ENCODE data around the gene PLEK. TPM values are rescaled to one million over a fixed set of nuclear protein-coding genes. Genes with fewer than 3 reads are reported as not detected.

PLEK gene
- total RNA-seq, 1 donor from 2014 or later: not detected

DNA sequence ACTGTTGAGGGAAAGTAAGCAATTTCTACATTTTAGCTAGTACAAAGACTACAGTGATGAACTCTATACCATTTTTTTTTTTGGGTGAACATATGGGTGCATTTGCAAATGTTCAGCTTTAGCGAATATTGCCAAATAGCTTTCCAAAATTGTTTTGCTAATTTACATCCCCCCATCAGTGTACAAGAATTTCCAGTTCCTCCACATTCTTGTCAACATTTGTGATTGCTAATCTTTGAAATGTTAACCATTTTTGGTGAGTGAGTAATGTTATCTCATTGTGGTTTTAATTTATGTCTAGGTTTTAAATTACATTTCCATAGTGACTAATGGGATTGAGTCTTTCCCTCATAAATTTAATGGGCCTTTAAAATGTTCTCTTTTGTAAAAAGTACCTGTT is 28.9 kb upstream of the PLEK start:
- no peak for DNase-seq (ENCODE audit: low spot score in 2 of 2, unreplicated experiment in 2 of 2)
- Mint-ChIP-seq H3K36me3 (peaks cover 2% of the 10 kb centered on the region), H3K4me3 (no peak overlapping the region), H3K27me3 (ENCODE audit: low read depth) (peaks cover 6% of the 10 kb centered on the region), H3K27ac (no peak overlapping the region), H3K9me3 (peaks cover 28% of the 10 kb centered on the region), H3K4me1 (peaks cover 3% of the 10 kb centered on the region)
- TF ChIP-seq, protein P1, sequence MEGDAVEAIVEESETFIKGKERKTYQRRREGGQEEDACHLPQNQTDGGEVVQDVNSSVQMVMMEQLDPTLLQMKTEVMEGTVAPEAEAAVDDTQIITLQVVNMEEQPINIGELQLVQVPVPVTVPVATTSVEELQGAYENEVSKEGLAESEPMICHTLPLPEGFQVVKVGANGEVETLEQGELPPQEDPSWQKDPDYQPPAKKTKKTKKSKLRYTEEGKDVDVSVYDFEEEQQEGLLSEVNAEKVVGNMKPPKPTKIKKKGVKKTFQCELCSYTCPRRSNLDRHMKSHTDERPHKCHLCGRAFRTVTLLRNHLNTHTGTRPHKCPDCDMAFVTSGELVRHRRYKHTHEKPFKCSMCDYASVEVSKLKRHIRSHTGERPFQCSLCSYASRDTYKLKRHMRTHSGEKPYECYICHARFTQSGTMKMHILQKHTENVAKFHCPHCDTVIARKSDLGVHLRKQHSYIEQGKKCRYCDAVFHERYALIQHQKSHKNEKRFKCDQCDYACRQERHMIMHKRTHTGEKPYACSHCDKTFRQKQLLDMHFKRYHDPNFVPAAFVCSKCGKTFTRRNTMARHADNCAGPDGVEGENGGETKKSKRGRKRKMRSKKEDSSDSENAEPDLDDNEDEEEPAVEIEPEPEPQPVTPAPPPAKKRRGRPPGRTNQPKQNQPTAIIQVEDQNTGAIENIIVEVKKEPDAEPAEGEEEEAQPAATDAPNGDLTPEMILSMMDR (IDR thresholded peaks at IDR 0.05; ENCODE audit: unreplicated experiment): no peak

DNA sequence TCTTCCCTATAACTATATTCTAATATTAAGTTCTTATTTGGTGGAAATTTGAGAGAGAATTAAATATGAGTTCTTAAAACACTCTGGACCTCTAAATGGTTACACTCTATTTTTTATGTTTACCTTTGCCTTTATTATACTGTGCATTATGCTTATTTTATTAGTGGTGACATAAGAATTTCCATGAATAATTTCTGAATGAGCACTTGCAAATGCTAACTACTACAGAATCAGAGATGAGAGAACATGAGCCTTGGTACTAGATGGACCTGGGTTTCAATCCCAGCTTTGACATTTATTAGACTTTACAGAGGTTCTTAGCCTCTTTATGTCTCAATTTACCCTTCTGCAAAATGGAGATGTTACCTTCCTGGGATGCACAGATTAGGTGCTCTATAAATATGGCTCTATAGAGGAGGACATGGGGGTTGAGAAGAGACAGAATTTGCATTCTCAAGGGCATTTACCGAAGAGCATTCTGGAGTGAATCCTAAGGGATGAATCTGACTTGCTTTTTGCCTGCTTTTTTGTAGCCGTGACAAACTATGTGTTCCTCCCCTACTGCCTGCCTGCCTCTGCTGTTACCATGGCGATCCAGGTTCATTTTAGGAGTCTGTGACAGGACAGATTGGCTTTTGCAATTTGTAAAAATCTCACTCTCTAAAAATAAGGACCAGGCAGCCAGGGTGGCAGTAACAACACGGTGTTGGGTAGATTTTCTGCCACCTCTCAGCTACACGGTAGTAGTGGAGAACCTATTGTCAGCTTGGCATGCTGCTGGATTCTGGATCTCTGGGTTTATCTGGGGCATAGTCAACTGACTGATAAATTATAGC is 24.6 kb upstream of the PLEK start:
- TF ChIP-seq, protein P1 (IDR thresholded peaks at IDR 0.05; ENCODE audit: unreplicated experiment): no peak
- Mint-ChIP-seq H3K27ac (no peak overlapping the region), H3K9me3 (peaks cover 21% of the 10 kb centered on the region), H3K4me3 (no peak overlapping the region), H3K27me3 (ENCODE audit: low read depth) (peaks cover 12% of the 10 kb centered on the region), H3K4me1 (peaks cover 3% of the 10 kb centered on the region), H3K36me3 (peaks cover 2% of the 10 kb centered on the region)
- DNase-seq (ENCODE audit: low spot score in 2 of 2, unreplicated experiment in 2 of 2): no peak

GRCh38 chr2:68341062-68341329 is 24.1 kb upstream of the PLEK start:
- Mint-ChIP-seq H3K4me1 (peaks cover 3% of the 10 kb centered on the region), H3K4me3 (no peak overlapping the region), H3K9me3 (peaks cover 18% of the 10 kb centered on the region), H3K27me3 (ENCODE audit: low read depth) (peaks cover 12% of the 10 kb centered on the region), H3K36me3 (no peaks in the 10 kb centered on the region), H3K27ac (no peak overlapping the region)
- TF ChIP-seq, protein P1 (IDR thresholded peaks at IDR 0.05; ENCODE audit: unreplicated experiment): no peak
- no peak for DNase-seq (ENCODE audit: low spot score in 2 of 2, unreplicated experiment in 2 of 2)

GRCh38 chr2:68341583-68341982 is 23.5 kb upstream of the PLEK start:
- Mint-ChIP-seq H3K4me1 (peaks cover 3% of the 10 kb centered on the region), H3K4me3 (no peak overlapping the region), H3K9me3 (peaks cover 15% of the 10 kb centered on the region), H3K27ac (no peak overlapping the region), H3K27me3 (ENCODE audit: low read depth) (peaks cover 17% of the 10 kb centered on the region), H3K36me3 (no peaks in the 10 kb centered on the region)
- DNase-seq (ENCODE audit: low spot score in 2 of 2, unreplicated experiment in 2 of 2): no peak
- TF ChIP-seq, protein P1 (IDR thresholded peaks at IDR 0.05; ENCODE audit: unreplicated experiment): no peak

DNA sequence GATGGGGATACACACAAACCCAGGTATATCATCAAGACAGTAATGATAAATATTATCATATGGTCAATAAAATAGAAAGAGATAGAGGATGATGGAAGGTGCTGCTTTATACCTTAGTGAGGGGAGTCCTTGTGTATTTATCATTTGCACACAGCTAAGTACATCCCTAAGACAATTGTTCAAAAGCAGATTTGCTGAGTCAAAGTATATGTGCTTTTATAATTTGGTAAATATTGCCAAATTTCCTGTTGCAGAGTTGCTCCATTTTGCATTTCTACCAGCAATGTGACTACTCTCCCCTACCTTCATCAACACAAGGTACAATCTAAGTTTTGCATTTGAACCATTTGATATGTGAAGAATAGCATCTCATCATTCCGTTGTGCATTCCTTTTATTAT is 22.6 kb upstream of the PLEK start:
- Mint-ChIP-seq H3K27me3 (ENCODE audit: low read depth) (peaks cover 25% of the 10 kb centered on the region), H3K4me1 (peaks cover 3% of the 10 kb centered on the region), H3K27ac (no peak overlapping the region), H3K4me3 (no peak overlapping the region), H3K36me3 (no peaks in the 10 kb centered on the region), H3K9me3 (peaks cover 10% of the 10 kb centered on the region)
- DNase-seq (ENCODE audit: low spot score in 2 of 2, unreplicated experiment in 2 of 2): no peak
- TF ChIP-seq, protein P1 (IDR thresholded peaks at IDR 0.05; ENCODE audit: unreplicated experiment): no peak
